GM10266 (cell line): ENCODE data around the gene FUNDC1.

Experiments used
- DNase-seq: peaks from one replicate; pipeline ENCODE4 v3.0.0; 2012; ENCODE audit errors: extremely low spot score
- TF ChIP-seq, protein P1 (sequence below): IDR thresholded peaks from 2 replicates; pipeline ENCODE4 v1.5.1; 2012; ENCODE audit warnings: mild to moderate bottlenecking, low read depth; ENCODE audit not compliant: control insufficient read depth, insufficient read depth; ENCODE audit errors: missing control alignments

The FUNDC1 gene

DNA sequence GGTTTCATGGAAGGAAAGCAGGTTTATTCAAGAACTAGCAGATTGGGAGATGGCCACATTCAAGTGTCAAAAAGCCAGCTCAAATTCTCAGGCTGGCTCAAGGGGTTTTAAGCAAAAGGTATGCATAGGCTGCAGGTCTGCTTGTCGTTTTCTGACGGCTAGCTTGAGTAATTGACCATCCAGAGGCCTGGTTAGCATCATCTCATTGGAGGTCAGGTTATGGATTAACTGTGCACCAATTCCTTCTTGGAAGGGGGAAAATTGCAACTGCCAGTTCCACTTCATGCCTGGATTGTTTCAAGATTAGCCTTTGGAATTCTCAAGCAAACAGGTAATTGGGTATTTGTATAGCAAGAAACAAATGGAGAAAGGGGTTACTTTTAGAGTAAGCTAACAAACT lies 62.1 kb downstream of the FUNDC1 start:
- DNase-seq: no peak
- TF ChIP-seq, protein P1, sequence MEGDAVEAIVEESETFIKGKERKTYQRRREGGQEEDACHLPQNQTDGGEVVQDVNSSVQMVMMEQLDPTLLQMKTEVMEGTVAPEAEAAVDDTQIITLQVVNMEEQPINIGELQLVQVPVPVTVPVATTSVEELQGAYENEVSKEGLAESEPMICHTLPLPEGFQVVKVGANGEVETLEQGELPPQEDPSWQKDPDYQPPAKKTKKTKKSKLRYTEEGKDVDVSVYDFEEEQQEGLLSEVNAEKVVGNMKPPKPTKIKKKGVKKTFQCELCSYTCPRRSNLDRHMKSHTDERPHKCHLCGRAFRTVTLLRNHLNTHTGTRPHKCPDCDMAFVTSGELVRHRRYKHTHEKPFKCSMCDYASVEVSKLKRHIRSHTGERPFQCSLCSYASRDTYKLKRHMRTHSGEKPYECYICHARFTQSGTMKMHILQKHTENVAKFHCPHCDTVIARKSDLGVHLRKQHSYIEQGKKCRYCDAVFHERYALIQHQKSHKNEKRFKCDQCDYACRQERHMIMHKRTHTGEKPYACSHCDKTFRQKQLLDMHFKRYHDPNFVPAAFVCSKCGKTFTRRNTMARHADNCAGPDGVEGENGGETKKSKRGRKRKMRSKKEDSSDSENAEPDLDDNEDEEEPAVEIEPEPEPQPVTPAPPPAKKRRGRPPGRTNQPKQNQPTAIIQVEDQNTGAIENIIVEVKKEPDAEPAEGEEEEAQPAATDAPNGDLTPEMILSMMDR: no peak

DNA sequence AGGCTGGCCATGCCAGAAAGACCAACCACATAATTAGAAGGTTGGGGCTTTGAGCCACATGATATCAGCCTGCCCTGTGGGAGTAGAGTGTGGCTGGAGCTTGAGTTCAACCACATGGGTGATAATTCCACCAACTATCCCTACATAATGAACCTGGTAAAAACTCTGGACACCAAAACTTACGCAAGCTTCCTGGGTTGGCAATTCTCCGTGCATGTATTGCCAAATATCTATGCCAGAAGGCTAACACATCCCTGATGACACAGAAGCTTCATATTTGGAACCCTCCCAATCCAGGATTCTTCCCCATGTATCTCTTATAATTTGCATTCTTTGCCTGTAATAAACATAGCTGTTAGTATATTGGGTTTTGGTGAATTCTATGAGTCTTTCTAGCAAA lies 68.2 kb downstream of the FUNDC1 start:
- no peak for DNase-seq

More for the DNA sequence above, 68.2 kb downstream of the FUNDC1 start:
- TF ChIP-seq, protein P1: no peak
